ENCODE results near the gene WDR18.

DNA sequence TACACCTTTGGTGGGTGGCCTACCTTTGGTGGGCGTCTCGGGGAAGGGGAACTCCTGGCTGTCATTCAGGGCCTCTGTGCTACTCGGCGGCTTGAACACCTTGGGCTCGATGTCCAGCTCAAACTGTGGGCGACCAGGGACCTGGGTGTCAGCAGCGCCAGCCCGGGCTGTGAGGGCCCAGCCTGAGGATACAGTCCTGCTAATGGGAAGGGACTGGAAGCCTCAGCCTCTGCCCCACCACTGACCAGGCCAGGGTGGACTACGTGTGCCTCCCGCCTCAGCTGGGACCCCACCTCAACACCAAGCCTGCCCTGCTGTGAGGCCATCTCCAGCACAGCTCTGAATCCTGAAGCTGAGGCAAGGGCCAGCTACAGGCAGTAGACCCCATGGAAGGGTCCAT, 29.1 kb downstream of the WDR18 start:
- TF ChIP-seq, protein P1, sequence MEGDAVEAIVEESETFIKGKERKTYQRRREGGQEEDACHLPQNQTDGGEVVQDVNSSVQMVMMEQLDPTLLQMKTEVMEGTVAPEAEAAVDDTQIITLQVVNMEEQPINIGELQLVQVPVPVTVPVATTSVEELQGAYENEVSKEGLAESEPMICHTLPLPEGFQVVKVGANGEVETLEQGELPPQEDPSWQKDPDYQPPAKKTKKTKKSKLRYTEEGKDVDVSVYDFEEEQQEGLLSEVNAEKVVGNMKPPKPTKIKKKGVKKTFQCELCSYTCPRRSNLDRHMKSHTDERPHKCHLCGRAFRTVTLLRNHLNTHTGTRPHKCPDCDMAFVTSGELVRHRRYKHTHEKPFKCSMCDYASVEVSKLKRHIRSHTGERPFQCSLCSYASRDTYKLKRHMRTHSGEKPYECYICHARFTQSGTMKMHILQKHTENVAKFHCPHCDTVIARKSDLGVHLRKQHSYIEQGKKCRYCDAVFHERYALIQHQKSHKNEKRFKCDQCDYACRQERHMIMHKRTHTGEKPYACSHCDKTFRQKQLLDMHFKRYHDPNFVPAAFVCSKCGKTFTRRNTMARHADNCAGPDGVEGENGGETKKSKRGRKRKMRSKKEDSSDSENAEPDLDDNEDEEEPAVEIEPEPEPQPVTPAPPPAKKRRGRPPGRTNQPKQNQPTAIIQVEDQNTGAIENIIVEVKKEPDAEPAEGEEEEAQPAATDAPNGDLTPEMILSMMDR (conservative IDR thresholded peaks at IDR 0.05 in 1 of 2, IDR thresholded peaks at IDR 0.05 in 1 of 2; ENCODE audit: low read depth in 1 of 2, low read length in 2 of 2): no peak
- no peak for TF ChIP-seq EZH2 (IDR thresholded peaks at IDR 0.05; ENCODE audit: low read length, missing control alignments)

Measured in fibroblast of lung (primary cell).